T-helper 17 cell (primary cell): ENCODE data around the gene GPR141. TPM values are rescaled to one million over a fixed set of nuclear protein-coding genes. Genes with fewer than 3 reads are reported as not detected.
"Not testable (repeated sequence)": the region's sequence is repeated elsewhere in the genome, so short reads cannot be mapped to it uniquely, and the experiment has no call there.

Source experiments
- ATAC-seq: fragments of 150-1000 bp; cut with Tn5 transposase; 2 replicates; pipeline ENCODE4 v1.10.0; 2021; ENCODE audit warnings: mild to moderate bottlenecking, moderate library complexity
- DNase-seq, 3 donors: peaks; one replicate each; pipeline versions ENCODE4 v3.0.0 to v3.0.0-alpha.2; 2020 to 2021
- H3K9me3 ChIP-seq: one replicate; pipeline ENCODE4 v1.7.0; 2013; ENCODE audit warnings: low read length, mild to moderate bottlenecking; ENCODE audit not compliant: control insufficient read depth, poor library complexity, severe bottlenecking
- H3K27ac Mint-ChIP-seq: one replicate; pipeline ENCODE4 v1.8.0; 2022; ENCODE audit warnings: mild to moderate bottlenecking, moderate library complexity, mixed read lengths
- H3K27me3 Mint-ChIP-seq: one replicate; pipeline ENCODE4 v1.8.0; 2022; ENCODE audit warnings: mixed read lengths
- H3K36me3 Mint-ChIP-seq: one replicate; pipeline ENCODE4 v1.8.0; 2022; ENCODE audit warnings: low read depth, mixed read lengths
- H3K4me1 Mint-ChIP-seq: one replicate; pipeline ENCODE4 v1.8.0; 2022; ENCODE audit warnings: mild to moderate bottlenecking, mixed read lengths
- H3K4me3 Mint-ChIP-seq: one replicate; pipeline ENCODE4 v1.8.0; 2022; ENCODE audit warnings: mild to moderate bottlenecking, moderate library complexity, mixed read lengths
- total RNA-seq, 4 donors: library from RNA in 2 of 4; stranded (reverse) in 2 of 4; gene quantifications; one replicate each; pipeline ENCODE4 v1.2.3 and lab custom pipeline; 2022 to 2026

The GPR141 gene
- total RNA-seq, 2 donors from 2014 or later, result 0.52 TPM; not detected in 1

DNA sequence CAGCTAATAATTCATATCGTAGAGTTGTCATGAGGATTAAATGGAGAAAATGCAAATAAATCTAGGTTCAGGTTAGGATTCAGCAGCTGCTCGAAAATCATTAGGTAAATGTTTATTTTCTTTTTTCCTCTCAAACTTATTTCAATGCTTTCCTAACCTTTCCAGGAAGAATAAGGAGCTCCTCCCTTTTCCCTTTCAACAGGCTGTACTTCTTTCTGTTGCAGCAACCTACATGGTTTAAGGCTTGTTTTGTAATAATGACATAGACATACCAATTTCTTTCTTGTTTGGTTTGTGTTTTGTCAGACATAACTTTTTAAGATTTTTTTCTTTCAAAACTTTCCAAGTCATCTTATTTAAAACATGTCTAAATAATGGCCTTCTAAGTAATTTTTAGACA lies 18.2 kb downstream of the GPR141 start:
- H3K4me1 Mint-ChIP-seq, result peaks cover 6% of the 10 kb centered on the region
- no peaks in the 10 kb centered on the region for H3K9me3 ChIP-seq
- peaks cover 15% of the 10 kb centered on the region for H3K27me3 Mint-ChIP-seq
- H3K4me3 Mint-ChIP-seq, result no peak overlapping the region
- H3K36me3 Mint-ChIP-seq, result no peaks in the 10 kb centered on the region
- ATAC-seq, result no peak
- H3K27ac Mint-ChIP-seq, result no peak overlapping the region
- DNase-seq, result no peak

DNA sequence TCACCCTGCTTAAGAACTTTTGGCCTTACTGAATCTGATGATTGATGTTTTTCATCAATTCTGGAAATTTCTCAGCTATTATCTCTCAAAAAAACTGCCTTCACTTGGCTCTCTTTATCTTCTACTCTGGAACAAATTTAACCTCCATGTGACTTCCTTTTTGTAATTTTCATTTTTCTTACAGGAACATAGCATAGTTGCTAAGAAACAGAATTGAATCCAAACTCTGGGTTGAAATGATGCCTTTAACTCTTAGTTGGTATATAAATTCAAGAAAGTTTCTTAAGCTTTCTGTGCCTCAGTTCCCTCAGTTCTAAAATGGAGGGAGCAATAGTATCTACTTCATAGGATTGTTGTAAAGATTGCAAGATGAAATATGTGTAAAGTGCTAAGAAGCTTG lies 19.8 kb downstream of the GPR141 start:
- H3K4me1 Mint-ChIP-seq, result peaks cover 6% of the 10 kb centered on the region
- H3K36me3 Mint-ChIP-seq, result no peaks in the 10 kb centered on the region
- no peak for DNase-seq
- no peak for ATAC-seq
- peaks cover 26% of the 10 kb centered on the region for H3K27me3 Mint-ChIP-seq
- H3K27ac Mint-ChIP-seq, result no peak overlapping the region
- no peak overlapping the region for H3K4me3 Mint-ChIP-seq
- H3K9me3 ChIP-seq, result no peaks in the 10 kb centered on the region

DNA sequence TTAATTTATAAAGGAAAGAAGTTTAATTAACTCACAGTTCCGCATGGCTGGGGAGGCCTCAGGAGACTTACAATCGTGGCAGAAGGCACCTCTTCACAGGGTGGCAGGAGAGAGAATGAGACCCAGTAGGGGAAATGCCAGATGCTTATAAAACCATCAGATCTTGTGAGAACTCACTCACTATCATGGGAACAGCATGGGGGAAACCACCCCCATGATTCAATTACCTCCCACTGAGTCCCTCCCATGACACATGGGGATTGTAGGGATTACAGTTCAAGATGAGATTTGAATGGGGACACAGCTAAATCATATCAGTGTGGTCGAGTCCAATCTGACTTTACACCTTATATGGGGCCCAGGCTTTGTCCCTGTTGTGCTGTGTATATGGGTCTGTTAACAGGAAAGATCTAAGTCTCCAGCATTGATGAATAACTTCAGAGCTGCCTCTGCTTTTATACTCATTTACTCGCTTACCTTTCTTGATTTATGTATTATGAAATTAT lies 20.8 kb downstream of the GPR141 start:
- ATAC-seq, H3K9me3 ChIP-seq, H3K4me1 Mint-ChIP-seq, DNase-seq, H3K4me3 Mint-ChIP-seq, H3K27ac Mint-ChIP-seq, H3K36me3 Mint-ChIP-seq: not testable (repeated sequence)
- H3K27me3 Mint-ChIP-seq, result peaks cover 26% of the 10 kb centered on the region

DNA sequence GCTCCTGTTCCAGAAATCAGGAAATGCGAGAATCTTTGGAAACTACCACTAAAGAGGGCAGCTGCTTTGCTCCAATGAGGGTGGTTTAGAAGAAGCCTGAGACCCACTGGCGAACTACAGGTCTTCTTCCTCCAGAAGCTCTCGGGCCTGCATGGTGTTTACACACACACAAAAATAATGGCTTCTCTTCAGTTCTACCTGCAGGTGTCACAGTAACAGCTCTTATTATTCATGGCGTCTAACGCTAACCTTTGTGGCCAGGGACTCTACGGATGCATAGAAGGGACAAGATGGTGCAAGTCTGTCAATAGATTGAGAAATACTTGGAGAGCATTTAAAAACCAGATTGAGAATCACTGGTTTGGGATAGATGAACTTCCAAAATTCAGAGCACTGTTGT lies 22.4 kb downstream of the GPR141 start:
- DNase-seq, result no peak
- Mint-ChIP-seq H3K4me3 (no peak overlapping the region), H3K27ac (no peak overlapping the region)

DNA sequence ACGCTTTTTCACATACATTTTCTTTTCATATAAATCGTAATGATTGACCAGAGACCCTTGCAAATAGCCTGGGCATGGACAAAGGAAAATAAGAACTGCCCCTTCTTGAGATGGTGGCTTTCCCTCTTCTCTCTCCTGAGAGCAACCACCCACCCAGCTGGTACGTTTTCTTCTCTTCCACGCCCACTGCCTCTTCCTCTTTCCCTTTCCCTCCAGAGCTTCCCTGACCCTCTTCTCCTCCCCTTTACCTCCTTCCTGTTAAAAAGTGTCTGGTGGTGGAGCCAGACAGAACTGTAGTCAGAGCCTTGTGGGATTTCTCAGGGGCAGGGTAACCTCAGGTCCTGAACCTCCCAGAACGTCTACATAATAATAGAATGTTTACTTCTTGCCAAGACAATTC lies 23.2 kb downstream of the GPR141 start:
- no peaks in the 10 kb centered on the region for H3K9me3 ChIP-seq
- no peak overlapping the region for H3K27ac Mint-ChIP-seq
- H3K36me3 Mint-ChIP-seq, result no peaks in the 10 kb centered on the region
- H3K4me1 Mint-ChIP-seq, result peaks cover 6% of the 10 kb centered on the region
- H3K27me3 Mint-ChIP-seq, result peaks cover 38% of the 10 kb centered on the region
- no peak for ATAC-seq
- no peak for DNase-seq
- H3K4me3 Mint-ChIP-seq, result no peak overlapping the region

More for the DNA sequence above, 22.4 kb downstream of the GPR141 start:
- ATAC-seq, result no peak
- Mint-ChIP-seq H3K36me3 (no peaks in the 10 kb centered on the region), H3K27me3 (peaks cover 31% of the 10 kb centered on the region), H3K4me1 (peaks cover 6% of the 10 kb centered on the region)
- H3K9me3 ChIP-seq, result no peaks in the 10 kb centered on the region

DNA sequence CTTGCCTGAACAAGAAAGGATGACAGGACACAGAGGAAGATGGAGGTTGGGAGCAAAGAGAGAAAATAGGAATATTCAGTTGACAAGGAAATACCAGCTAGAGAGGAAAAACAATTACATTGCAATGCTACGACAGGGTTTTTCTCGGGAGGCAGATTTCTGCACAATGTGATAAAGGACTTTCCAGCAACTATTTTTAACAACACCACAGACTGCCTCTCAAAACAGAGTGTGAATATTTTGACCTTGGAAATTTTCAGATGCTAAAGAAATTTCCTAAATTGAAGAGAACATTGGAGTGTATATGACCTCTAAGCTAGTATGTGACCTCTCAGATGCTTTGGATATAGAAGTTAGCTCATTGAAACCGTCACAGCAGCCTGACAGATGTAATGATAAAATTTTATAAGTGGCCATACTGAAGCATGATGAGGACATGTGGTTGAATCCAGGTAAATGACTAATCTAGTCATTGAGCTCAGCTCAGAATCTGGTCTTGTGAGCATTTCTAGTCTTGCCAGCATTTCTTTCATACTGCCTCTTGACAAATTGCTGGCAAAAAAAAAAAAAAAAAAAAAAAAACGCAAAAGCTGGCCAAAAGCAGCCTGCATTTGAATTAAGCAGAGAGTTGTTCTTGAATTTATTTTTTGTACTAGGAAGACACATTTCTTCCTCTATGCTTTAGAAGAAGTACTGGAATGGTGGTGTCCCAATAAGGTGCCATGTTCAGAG lies 24.4 kb downstream of the GPR141 start:
- H3K27me3 Mint-ChIP-seq, result peaks cover 40% of the 10 kb centered on the region
- ATAC-seq, result no peak
- H3K27ac Mint-ChIP-seq, result no peak overlapping the region
- peaks cover 5% of the 10 kb centered on the region for H3K4me1 Mint-ChIP-seq
- H3K36me3 Mint-ChIP-seq, result no peaks in the 10 kb centered on the region
- no peaks in the 10 kb centered on the region for H3K9me3 ChIP-seq
- no peak overlapping the region for H3K4me3 Mint-ChIP-seq
- no peak for DNase-seq

DNA sequence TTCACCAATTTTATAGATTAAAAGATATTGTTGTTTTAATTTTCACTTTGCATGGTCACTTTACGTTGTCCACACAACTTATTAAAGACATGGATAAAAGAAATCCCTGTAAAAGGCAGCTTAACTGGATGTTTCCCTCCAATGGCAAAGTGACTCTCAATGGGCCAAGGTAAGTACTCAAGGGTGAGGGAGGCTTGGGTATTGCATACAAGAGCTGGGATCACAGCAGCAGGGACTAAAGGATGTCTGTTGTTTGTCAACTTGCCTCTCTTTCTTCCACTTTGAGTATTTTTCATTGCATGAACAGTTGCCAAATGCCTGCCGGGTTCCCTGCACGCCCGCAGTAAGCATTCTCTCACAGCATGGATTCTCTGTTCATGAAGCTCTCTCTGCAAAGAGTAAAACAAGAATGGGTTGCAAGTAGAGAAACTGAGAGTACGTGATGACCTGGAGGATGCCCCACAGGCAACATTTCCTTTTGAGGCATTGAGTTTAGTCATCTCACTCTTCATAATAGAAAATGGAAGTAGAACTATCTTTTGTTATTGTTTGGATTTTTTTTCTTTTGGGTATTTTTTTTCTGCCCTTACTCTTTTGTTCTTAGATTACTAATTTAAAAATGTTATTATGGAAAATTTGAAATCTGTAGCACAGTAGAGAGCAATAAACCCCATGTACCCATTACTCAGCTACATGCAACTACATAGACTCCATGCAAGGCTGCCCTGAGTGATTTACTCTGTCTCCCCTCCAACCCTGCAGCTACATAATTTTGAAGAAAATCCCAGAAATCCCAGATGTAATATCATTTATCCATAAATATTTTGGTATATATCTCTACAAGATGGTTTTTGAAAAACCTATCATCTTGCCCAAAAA lies 26.3 kb downstream of the GPR141 start:
- no peaks in the 10 kb centered on the region for H3K36me3 Mint-ChIP-seq
- H3K9me3 ChIP-seq, result no peaks in the 10 kb centered on the region
- peaks cover 30% of the 10 kb centered on the region for H3K27me3 Mint-ChIP-seq
- ATAC-seq (no peak), DNase-seq (no peak)
- H3K4me3 Mint-ChIP-seq, result no peak overlapping the region
- no peaks in the 10 kb centered on the region for H3K4me1 Mint-ChIP-seq
- H3K27ac Mint-ChIP-seq, result no peak overlapping the region

DNA sequence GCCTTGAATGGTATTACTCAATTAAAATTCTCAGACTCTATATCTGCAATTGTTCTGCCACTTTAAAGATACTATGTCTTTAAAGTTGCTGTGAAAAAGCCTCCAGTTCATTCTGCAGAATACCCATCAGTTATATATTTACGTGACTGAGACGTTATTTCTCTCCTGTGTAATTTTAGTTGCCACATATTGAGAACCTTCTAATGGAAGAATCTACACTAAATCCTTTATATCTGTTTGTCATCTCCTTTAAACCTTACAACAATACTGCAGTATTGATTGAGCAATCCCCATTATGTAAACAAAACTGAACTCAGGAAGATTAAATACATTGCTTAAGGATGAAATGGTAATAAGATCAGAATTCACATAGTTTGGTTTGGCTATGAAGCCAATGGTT lies 30.0 kb downstream of the GPR141 start:
- DNase-seq (no peak), ATAC-seq (no peak)
- H3K4me1 Mint-ChIP-seq, result no peaks in the 10 kb centered on the region
- no peaks in the 10 kb centered on the region for H3K9me3 ChIP-seq
- no peaks in the 10 kb centered on the region for H3K36me3 Mint-ChIP-seq
- no peak overlapping the region for H3K27ac Mint-ChIP-seq
- H3K27me3 Mint-ChIP-seq, result peaks cover 27% of the 10 kb centered on the region
- no peak overlapping the region for H3K4me3 Mint-ChIP-seq

DNA sequence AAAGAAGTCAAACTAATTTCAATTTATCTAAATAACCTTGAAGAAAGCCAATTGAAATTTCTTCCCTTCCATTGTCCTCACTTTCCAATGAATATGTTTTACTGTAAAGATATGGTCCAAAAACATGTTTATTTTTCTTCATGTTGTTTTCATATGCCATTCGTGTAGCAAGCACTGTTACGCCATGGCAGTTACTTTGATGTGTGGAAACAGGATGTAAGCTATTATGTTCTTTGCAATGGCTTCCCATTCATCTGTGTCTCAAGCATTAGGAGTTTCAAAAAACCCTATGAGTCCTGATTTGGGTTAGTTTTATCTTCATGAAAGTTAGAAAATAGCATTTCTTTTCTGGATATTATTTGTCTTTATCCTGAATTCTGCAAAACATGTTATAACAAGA lies 31.0 kb downstream of the GPR141 start:
- ATAC-seq (no peak), DNase-seq (no peak)
- Mint-ChIP-seq H3K27ac (no peak overlapping the region), H3K4me3 (no peak overlapping the region), H3K27me3 (peaks cover 27% of the 10 kb centered on the region), H3K4me1 (no peaks in the 10 kb centered on the region), H3K36me3 (no peaks in the 10 kb centered on the region)
- no peaks in the 10 kb centered on the region for H3K9me3 ChIP-seq

DNA sequence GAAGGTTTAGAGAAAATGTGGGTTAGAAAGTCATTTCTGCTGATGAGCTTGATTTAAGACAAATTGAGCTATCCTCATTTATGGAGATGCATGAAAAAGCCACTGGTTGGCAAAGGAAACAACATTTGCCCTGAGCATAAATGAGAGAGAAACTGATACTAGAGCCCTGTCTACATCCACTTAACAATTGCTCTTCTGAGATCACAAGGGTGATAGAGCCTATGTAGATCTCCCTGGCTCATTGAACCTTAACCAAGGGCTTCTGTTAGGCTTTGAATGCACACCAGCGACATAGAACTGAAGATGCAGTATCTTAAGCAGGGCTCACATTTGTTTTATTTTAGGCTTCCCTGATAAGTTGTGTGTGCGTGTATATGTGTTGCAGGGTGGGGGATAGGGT lies 35.0 kb downstream of the GPR141 start:
- DNase-seq, result no peak
- no peaks in the 10 kb centered on the region for H3K9me3 ChIP-seq
- Mint-ChIP-seq H3K4me1 (no peaks in the 10 kb centered on the region), H3K36me3 (no peaks in the 10 kb centered on the region), H3K27me3 (peaks cover 9% of the 10 kb centered on the region), H3K4me3 (no peak overlapping the region), H3K27ac (no peak overlapping the region)
- ATAC-seq, result no peak

DNA sequence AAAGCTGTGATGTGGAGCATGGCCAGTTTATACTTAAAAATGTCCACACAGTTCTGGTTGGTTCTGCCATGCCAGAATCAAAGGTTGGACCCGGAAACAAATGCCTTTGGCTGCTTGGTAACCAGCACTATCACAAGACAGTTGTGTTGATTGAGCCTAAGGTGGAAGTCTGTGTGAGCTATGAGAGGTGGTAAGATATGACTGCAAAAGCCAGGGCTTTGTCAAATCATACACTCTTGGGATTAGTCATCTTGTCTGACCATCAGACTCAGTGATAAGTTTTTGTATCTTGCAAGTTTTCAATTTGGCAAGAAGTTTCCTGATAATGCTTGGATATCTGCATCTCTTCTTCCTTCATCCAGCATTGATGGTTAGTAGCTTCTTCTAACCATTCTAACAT lies 35.5 kb downstream of the GPR141 start:
- Mint-ChIP-seq H3K4me3 (no peak overlapping the region), H3K27me3 (peaks cover 9% of the 10 kb centered on the region), H3K27ac (no peak overlapping the region), H3K4me1 (no peaks in the 10 kb centered on the region), H3K36me3 (no peaks in the 10 kb centered on the region)
- no peaks in the 10 kb centered on the region for H3K9me3 ChIP-seq
- ATAC-seq, result no peak
- DNase-seq, result no peak

DNA sequence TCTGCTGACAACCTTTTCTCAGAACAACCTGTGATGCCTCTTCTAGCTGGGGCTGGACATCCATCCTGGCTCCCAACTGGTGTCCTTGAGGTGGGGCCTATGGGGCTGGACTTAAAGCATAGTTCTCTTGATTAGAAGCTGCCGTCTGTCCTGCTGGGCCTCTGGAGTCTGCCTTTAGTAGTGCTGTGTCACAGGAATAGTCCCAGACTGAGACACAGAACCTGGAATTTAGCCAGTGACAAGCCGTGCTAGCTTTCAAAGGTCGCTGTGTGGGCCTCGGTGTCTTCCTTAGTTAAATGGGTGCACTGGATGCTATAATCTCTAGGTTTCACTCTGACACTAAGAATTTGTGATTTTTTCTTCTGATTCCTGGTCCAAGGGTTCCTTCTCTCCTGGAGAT lies 41.2 kb downstream of the GPR141 start:
- ATAC-seq (no peak), DNase-seq (no peak)
- Mint-ChIP-seq H3K27ac (no peak overlapping the region), H3K27me3 (peaks cover 23% of the 10 kb centered on the region), H3K4me1 (peaks cover 5% of the 10 kb centered on the region), H3K4me3 (no peak overlapping the region), H3K36me3 (no peaks in the 10 kb centered on the region)
- H3K9me3 ChIP-seq, result no peaks in the 10 kb centered on the region

DNA sequence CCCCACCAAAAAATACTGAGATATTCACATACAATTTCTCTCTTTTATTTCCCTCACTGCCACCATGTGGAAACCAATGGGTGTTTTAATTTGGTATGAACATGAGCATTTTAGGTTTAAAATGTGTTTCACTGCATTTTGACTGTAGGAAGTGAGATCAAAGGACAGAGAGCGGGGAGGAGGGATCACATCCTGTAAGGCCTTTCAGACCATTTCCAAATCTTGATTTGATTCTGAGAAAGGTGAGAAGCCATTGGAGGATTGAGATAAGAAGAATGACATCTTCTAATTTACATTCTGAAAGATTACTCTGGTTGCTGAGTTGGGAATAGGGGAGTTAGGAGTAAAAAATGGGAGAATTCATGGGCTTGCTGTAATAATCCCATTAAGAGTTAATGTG lies 42.5 kb downstream of the GPR141 start:
- H3K4me3 Mint-ChIP-seq, result no peak overlapping the region
- H3K9me3 ChIP-seq, result no peaks in the 10 kb centered on the region
- H3K36me3 Mint-ChIP-seq, result no peaks in the 10 kb centered on the region
- H3K27me3 Mint-ChIP-seq, result peaks cover 28% of the 10 kb centered on the region
- peaks cover 5% of the 10 kb centered on the region for H3K4me1 Mint-ChIP-seq
- ATAC-seq (no peak), DNase-seq (no peak)
- H3K27ac Mint-ChIP-seq, result no peak overlapping the region
